ENCODE measurements around the gene ZYG11B.

The ZYG11B gene

DNA sequence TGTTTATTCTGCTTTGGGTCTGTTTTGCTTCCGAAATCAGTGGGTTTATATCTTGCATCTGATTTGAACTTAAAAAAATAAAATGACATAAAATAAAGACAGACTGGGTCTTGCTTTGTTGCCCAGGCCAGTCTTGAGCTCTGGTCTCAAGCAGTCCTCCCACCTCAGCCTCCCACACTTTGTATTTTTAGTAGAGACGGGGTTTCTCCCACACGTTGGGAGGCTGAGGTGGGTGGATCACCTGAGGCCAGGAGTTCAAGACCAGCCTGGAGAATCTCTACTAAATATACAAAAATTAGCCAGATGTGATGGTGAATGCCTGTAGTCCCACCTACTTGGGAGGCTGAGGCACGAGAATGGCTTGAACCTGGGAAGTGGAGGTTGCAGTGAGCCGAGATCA is 122.2 kb downstream of the ZYG11B start:
- Histone ChIP-seq H3K4me1 (ENCODE audit: low read length) (no peaks in the 10 kb centered on the region), H3K9me2 (replicated peaks; ENCODE audit: insufficient read depth, low read length) (no peaks in the 10 kb centered on the region), H4K20me1 (ENCODE audit: insufficient read depth, low read length) (no peaks in the 10 kb centered on the region), H3F3A (ENCODE audit: insufficient read depth, low read length) (0 out of 2 replicates have a peak, but pooled peaks cover 1% of the 10 kb centered on the region), H3K4me3 (ENCODE audit: low read length) (no peak overlapping the region), H3K4me2 (ENCODE audit: low read depth, low read length) (no peak overlapping the region), H3K27ac (ENCODE audit: low read length) (no peak overlapping the region), H3K36me3 (replicated peaks; ENCODE audit: insufficient read depth, low read length) (no peaks in the 10 kb centered on the region), H3K79me2 (ENCODE audit: low read length) (peaks cover 5% of the 10 kb centered on the region), H2AFZ (ENCODE audit: low read length) (no peak overlapping the region), H3K9ac (ENCODE audit: low read length) (no peak overlapping the region), H3K27me3 (replicated peaks; ENCODE audit: insufficient read depth, low read length) (no peaks in the 10 kb centered on the region), H3K9me3 (replicated peaks; ENCODE audit: insufficient read depth, low read length) (no peaks in the 10 kb centered on the region)
- TF ChIP-seq EZH2phosphoT487 (IDR thresholded peaks at IDR 0.05; ENCODE audit: low read length) (no peak), EZH2 (optimal IDR thresholded peaks at IDR 0.05; ENCODE audit: low read depth, low read length) (no peak)
- TF ChIP-seq, protein P1, sequence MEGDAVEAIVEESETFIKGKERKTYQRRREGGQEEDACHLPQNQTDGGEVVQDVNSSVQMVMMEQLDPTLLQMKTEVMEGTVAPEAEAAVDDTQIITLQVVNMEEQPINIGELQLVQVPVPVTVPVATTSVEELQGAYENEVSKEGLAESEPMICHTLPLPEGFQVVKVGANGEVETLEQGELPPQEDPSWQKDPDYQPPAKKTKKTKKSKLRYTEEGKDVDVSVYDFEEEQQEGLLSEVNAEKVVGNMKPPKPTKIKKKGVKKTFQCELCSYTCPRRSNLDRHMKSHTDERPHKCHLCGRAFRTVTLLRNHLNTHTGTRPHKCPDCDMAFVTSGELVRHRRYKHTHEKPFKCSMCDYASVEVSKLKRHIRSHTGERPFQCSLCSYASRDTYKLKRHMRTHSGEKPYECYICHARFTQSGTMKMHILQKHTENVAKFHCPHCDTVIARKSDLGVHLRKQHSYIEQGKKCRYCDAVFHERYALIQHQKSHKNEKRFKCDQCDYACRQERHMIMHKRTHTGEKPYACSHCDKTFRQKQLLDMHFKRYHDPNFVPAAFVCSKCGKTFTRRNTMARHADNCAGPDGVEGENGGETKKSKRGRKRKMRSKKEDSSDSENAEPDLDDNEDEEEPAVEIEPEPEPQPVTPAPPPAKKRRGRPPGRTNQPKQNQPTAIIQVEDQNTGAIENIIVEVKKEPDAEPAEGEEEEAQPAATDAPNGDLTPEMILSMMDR (IDR thresholded peaks at IDR 0.05; ENCODE audit: low read length) = no peak
- no peak for DNase-seq

DNA sequence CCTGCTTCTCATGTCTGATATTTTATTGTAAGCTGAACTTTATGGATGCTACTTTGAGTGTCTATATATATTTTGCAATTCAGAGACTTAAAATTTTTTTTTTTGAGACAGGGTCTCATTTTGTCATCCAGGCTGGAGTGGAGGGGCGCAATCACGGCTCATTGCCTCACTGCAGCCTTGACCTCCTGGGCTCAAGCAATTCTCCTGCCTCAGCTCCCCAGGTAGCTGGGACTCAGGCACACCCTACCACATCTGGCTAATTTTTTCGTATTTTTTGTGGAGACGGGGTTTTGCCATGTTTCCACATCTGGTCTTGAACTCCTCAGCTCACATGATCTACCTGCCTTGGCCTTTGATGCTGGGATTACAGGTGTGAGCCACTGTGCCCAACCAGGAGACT is 124.7 kb downstream of the ZYG11B start:
- Histone ChIP-seq H3K36me3 (replicated peaks; ENCODE audit: insufficient read depth, low read length) (no peaks in the 10 kb centered on the region), H3K4me2 (ENCODE audit: low read depth, low read length) (no peak overlapping the region)

DNA sequence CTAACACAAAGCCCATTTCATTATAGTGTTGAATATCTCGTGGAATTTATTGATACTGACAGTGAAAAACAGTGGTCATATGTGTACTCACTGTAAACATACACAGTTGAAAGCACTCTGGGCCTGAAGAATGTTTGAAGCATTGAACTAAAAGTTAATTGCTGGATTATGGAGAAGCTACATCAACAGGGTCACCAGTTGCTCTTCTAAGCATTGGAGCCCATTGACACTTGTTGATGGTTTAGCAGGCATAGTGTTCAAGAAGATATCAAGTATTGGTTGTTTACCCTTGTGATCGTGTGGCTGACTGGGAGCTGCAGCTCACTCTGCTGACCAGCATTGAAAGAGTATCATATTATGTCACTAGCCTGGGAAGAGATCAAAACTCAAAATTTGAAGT is 126.6 kb downstream of the ZYG11B start:
- H3K4me1 ChIP-seq (ENCODE audit: low read length) = no peaks in the 10 kb centered on the region

More for the DNA sequence above, 124.7 kb downstream of the ZYG11B start:
- Histone ChIP-seq H2AFZ (ENCODE audit: low read length) (no peak overlapping the region), H4K20me1 (ENCODE audit: insufficient read depth, low read length) (no peaks in the 10 kb centered on the region), H3K9me2 (replicated peaks; ENCODE audit: insufficient read depth, low read length) (no peaks in the 10 kb centered on the region), H3K4me3 (ENCODE audit: low read length) (no peak overlapping the region), H3K79me2 (ENCODE audit: low read length) (no peaks in the 10 kb centered on the region), H3K27ac (ENCODE audit: low read length) (no peak overlapping the region), H3K27me3 (replicated peaks; ENCODE audit: insufficient read depth, low read length) (no peaks in the 10 kb centered on the region), H3F3A (ENCODE audit: insufficient read depth, low read length) (no peaks in the 10 kb centered on the region), H3K9me3 (replicated peaks; ENCODE audit: insufficient read depth, low read length) (no peaks in the 10 kb centered on the region), H3K9ac (ENCODE audit: low read length) (no peak overlapping the region), H3K4me1 (ENCODE audit: low read length) (no peaks in the 10 kb centered on the region)
- no peak for DNase-seq
- no peak for TF ChIP-seq EZH2 (optimal IDR thresholded peaks at IDR 0.05; ENCODE audit: low read depth, low read length)
- TF ChIP-seq, protein P1 (IDR thresholded peaks at IDR 0.05; ENCODE audit: low read length) = no peak
- TF ChIP-seq EZH2phosphoT487 (IDR thresholded peaks at IDR 0.05; ENCODE audit: low read length) = no peak

More for the DNA sequence above, 126.6 kb downstream of the ZYG11B start:
- Histone ChIP-seq H3K36me3 (replicated peaks; ENCODE audit: insufficient read depth, low read length) (no peaks in the 10 kb centered on the region), H3K9ac (ENCODE audit: low read length) (no peak overlapping the region), H3K9me3 (replicated peaks; ENCODE audit: insufficient read depth, low read length) (no peaks in the 10 kb centered on the region), H3F3A (ENCODE audit: insufficient read depth, low read length) (no peaks in the 10 kb centered on the region), H3K27me3 (replicated peaks; ENCODE audit: insufficient read depth, low read length) (no peaks in the 10 kb centered on the region), H3K9me2 (replicated peaks; ENCODE audit: insufficient read depth, low read length) (no peaks in the 10 kb centered on the region), H3K4me3 (ENCODE audit: low read length) (no peak overlapping the region), H3K4me2 (ENCODE audit: low read depth, low read length) (no peak overlapping the region), H3K79me2 (ENCODE audit: low read length) (no peaks in the 10 kb centered on the region), H4K20me1 (ENCODE audit: insufficient read depth, low read length) (no peaks in the 10 kb centered on the region), H3K27ac (ENCODE audit: low read length) (no peak overlapping the region), H2AFZ (ENCODE audit: low read length) (no peak overlapping the region)
- TF ChIP-seq EZH2 (optimal IDR thresholded peaks at IDR 0.05; ENCODE audit: low read depth, low read length) (no peak), EZH2phosphoT487 (IDR thresholded peaks at IDR 0.05; ENCODE audit: low read length) (no peak)
- TF ChIP-seq, protein P1 (IDR thresholded peaks at IDR 0.05; ENCODE audit: low read length) = no peak
- DNase-seq = no peak
